Measurements from ENCODE around the gene TLX2. TPM values are rescaled to one million over a fixed set of nuclear protein-coding genes. Genes with fewer than 3 reads are reported as not detected.
A peak's percentile ranks its signal among the peaks of the same experiment; 100 is the strongest.

Gene TLX2
- total RNA-seq, 1 donor, result not detected

DNA sequence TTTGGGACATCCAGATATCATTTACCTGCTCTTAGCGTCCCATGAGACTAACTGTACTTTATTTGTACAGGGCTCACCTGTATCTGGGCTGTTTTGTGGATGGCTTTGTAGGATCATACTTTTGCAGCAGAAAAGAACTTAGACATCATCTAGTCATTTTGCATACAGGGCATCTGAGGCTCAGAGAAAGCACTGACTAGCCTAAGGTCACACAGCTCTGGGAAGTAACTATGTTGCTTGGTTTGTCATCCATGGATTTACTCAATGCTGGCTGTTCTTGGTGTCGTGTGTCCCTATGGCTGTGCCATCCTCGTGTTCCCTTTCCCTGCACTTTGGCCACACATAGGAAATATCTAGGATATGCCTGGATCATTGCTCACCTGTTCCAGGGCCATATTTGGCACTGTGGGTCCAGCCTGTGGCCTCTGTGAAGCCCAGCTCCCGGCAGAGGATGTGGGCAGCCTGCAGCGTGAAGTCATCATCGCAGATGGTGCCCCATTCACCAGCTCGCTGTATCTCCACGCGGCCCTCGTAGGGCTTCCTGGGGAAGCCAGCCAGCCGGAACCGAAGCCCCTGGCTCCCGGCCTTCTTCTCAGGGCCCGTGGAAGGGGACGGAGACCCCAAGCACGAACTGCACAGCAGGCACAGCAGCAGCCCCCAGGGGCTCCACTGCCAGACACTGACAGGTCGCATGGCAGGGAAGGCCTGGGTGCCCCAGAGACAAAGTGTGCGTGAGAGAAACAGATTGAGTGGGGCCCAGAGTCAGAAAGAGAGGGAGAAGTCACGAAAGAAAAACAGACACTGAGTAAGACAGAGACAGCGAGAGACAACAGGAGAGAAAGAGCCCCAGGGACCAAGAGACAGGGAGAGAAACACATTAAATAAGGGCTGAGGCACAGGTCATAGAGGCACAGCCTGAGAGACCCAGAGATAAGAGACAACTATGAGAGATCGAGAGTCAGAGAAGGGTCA, 38.0 kb downstream of the TLX2 start:
- no peak overlapping the region for H3K4me3 ChIP-seq (ENCODE audit: low read depth, low read length)
- DNase-seq (ENCODE audit: low read depth), result no peak
- TF ChIP-seq, protein P1, sequence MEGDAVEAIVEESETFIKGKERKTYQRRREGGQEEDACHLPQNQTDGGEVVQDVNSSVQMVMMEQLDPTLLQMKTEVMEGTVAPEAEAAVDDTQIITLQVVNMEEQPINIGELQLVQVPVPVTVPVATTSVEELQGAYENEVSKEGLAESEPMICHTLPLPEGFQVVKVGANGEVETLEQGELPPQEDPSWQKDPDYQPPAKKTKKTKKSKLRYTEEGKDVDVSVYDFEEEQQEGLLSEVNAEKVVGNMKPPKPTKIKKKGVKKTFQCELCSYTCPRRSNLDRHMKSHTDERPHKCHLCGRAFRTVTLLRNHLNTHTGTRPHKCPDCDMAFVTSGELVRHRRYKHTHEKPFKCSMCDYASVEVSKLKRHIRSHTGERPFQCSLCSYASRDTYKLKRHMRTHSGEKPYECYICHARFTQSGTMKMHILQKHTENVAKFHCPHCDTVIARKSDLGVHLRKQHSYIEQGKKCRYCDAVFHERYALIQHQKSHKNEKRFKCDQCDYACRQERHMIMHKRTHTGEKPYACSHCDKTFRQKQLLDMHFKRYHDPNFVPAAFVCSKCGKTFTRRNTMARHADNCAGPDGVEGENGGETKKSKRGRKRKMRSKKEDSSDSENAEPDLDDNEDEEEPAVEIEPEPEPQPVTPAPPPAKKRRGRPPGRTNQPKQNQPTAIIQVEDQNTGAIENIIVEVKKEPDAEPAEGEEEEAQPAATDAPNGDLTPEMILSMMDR (IDR thresholded peaks at IDR 0.05; ENCODE audit: insufficient read depth, low read depth, low read length), result no peak

DNA sequence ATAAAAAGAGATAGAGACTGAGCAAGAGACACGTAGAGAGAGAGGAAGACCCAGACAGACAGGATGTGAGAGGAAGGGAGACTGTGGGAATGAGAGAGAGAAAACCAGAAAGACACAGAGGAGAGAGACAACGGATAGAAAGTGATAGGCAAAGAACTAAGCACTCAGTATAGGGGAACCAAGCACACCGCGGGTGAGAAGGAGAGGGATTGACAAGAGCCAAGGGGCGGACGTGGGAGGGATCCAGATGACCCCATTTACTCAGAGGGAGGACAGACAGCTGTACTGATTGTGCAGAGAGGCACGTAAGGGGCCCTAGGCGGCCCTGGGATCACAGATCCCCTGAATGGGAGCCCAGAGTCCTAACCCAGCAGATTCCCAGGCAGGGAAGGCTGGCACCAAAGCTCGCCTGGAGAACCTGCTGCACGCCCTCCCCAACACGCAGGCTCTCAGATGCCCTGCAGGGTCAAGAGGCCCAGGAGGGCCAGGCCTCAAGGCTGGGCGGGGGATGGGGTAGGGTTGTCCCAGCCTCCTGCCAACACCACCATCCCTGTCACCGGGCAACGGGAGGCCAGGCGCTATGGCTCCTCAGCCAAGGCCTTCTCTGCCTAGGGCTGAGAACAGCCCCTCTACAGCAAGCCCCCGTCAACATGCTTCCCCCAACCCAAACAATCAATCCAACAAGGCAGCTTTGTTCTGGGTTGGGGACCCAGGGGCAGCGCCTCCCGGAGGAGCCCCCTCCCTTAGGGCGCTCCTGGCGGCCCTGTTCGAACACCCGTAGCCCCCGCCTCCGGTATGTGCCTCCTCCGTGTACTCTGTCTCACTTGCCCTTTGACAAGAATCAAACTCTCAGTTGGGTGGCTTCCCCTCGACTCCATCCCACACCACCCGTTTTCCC, 38.9 kb downstream of the TLX2 start:
- peak overlapping the region; percentile 88 for H3K4me3 ChIP-seq (ENCODE audit: low read depth, low read length)
- TF ChIP-seq, protein P1 (IDR thresholded peaks at IDR 0.05; ENCODE audit: insufficient read depth, low read depth, low read length), result no peak
- DNase-seq (ENCODE audit: low read depth), result no peak

DNA sequence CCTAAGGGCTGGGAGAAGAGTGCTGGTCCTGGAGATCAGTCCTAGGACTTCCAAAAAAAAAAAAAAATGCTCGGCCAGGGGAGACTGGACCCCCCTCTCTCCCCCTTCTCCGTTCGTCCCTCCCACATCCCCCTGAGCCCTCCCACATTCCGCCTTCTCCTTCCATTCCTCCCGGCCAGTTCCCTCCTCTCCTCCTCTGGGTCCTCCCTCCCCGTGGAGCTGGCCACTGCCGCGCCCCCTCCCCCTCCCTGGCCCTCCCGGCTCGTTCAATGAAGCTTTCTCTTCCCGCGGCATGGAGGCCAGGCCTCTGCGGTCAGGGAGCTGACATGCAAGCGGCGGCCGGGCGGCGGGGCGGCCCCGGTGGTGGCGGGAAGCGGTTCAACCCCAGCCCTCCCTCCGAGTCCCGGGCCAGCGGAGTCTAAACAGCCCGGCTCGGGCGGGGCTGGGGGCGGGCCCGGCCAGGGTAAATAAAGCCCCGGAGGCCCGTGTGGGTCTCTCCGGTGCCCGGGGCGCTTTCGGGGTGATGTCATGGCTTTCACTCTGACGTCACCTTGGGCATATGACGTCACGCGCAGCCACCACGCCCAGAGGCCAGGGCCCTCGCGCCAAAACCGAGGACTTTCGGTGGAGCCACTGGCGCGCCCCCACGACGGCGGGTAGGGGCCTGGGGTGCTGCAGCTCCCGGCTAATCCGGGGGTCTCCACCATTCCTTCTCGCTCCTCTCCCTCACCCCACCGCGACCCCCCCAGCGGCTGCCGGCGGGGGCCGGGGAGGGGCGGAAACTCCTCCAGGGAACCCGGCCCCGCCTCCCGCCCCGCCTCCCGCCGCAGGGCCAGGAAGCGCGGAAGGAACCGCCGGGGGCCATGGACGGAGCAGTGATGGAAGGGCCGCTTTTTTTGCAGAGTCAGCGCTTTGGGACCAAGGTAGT, 39.9 kb downstream of the TLX2 start, which contains the start of the genes DOK1 and LOXL3:
DOK1 (plus strand) TSS at position 829 of the 928 bp plus-strand sequence; CDS start at position 864, 35 bp downstream.
LOXL3 (minus strand) TSS at position 51 of the 928 bp plus-strand sequence. CDS start 1,308 bp downstream, outside the sequence.
- DNase-seq (ENCODE audit: low read depth), result peak; percentile 91
- H3K4me3 ChIP-seq (ENCODE audit: low read depth, low read length), result peak within 1 kb of the TSS; percentile 88
- TF ChIP-seq, protein P1 (IDR thresholded peaks at IDR 0.05; ENCODE audit: insufficient read depth, low read depth, low read length), result no peak

GRCh38 chr2:74554820-74555531, 40.7 kb downstream of the TLX2 start:
- H3K4me3 ChIP-seq (ENCODE audit: low read depth, low read length), result peak overlapping the region; percentile 88
- peak; percentile 52 for DNase-seq (ENCODE audit: low read depth)
- TF ChIP-seq, protein P1 (IDR thresholded peaks at IDR 0.05; ENCODE audit: insufficient read depth, low read depth, low read length), result no peak

- TF ChIP-seq, protein P1 (IDR thresholded peaks at IDR 0.05; ENCODE audit: insufficient read depth, low read depth, low read length), result no peak
- DNase-seq (ENCODE audit: low read depth), result no peak
- peak overlapping the region; percentile 88 for H3K4me3 ChIP-seq (ENCODE audit: low read depth, low read length)
Observed at GRCh38 chr2:74555610-74556103, 41.4 kb downstream of the TLX2 start.

All from fibroblast of villous mesenchyme (primary cell).